Measurements from ENCODE around the gene TMEM120A. TPM values are rescaled to one million over a fixed set of nuclear protein-coding genes. Genes with fewer than 3 reads are reported as not detected.

The TMEM120A gene
- total RNA-seq, 1 donor from 2014 or later, result 33.4 TPM

- peak overlapping the region; percentile 70 for H3K4me3 Mint-ChIP-seq
- TF ChIP-seq CTCF (conservative IDR thresholded peaks at IDR 0.05), result peak; percentile 45
These were observed 22.2 kb downstream of the TMEM120A start for GRCh38 chr7:75971961-75972763.

GRCh38 chr7:75971309-75971960 is 23.0 kb downstream of the TMEM120A start:
- TF ChIP-seq CTCF (conservative IDR thresholded peaks at IDR 0.05), result no peak
- no peaks in the 10 kb centered on the region for H3K27me3 Mint-ChIP-seq (ENCODE audit: low read depth)
- H3K36me3 Mint-ChIP-seq (ENCODE audit: low read depth), result peaks cover 12% of the 10 kb centered on the region
- H3K9me3 Mint-ChIP-seq, result no peaks in the 10 kb centered on the region
- H3K4me3 Mint-ChIP-seq, result peak overlapping the region; percentile 16
- H3K27ac Mint-ChIP-seq (ENCODE audit: unreplicated experiment), result peak overlapping the region; percentile 67
- no peak for DNase-seq (ENCODE audit: low read depth, low spot score)
- H3K4me1 Mint-ChIP-seq, result peaks cover 54% of the 10 kb centered on the region

More at GRCh38 chr7:75971961-75972763, 22.2 kb downstream of the TMEM120A start:
- Mint-ChIP-seq H3K9me3 (no peaks in the 10 kb centered on the region), H3K4me1 (peaks cover 47% of the 10 kb centered on the region), H3K36me3 (ENCODE audit: low read depth) (peaks cover 12% of the 10 kb centered on the region), H3K27ac (ENCODE audit: unreplicated experiment) (peak overlapping the region; percentile 46), H3K27me3 (ENCODE audit: low read depth) (no peaks in the 10 kb centered on the region)
- DNase-seq (ENCODE audit: low read depth, low spot score), result no peak

- DNase-seq (ENCODE audit: low read depth, low spot score), result no peak
- H3K36me3 Mint-ChIP-seq (ENCODE audit: low read depth), result peaks cover 12% of the 10 kb centered on the region
- no peak overlapping the region for H3K4me3 Mint-ChIP-seq
- peak overlapping the region; percentile 28 for H3K27ac Mint-ChIP-seq (ENCODE audit: unreplicated experiment)
- H3K9me3 Mint-ChIP-seq, result no peaks in the 10 kb centered on the region
- H3K4me1 Mint-ChIP-seq, result peaks cover 70% of the 10 kb centered on the region
- no peaks in the 10 kb centered on the region for H3K27me3 Mint-ChIP-seq (ENCODE audit: low read depth)
- TF ChIP-seq CTCF (conservative IDR thresholded peaks at IDR 0.05), result no peak
These were observed 24.5 kb downstream of the TMEM120A start for GRCh38 chr7:75969704-75970498.

- Mint-ChIP-seq H3K4me3 (peak overlapping the region; percentile 41), H3K36me3 (ENCODE audit: low read depth) (peaks cover 10% of the 10 kb centered on the region), H3K4me1 (peaks cover 73% of the 10 kb centered on the region), H3K27me3 (ENCODE audit: low read depth) (no peaks in the 10 kb centered on the region), H3K27ac (ENCODE audit: unreplicated experiment) (peak overlapping the region; percentile 28), H3K9me3 (no peaks in the 10 kb centered on the region)
- DNase-seq (ENCODE audit: low read depth, low spot score), result no peak
- TF ChIP-seq CTCF (conservative IDR thresholded peaks at IDR 0.05), result no peak
These were observed 25.2 kb downstream of the TMEM120A start for GRCh38 chr7:75969182-75969581.

- H3K4me3 Mint-ChIP-seq, result no peak overlapping the region
- TF ChIP-seq CTCF (conservative IDR thresholded peaks at IDR 0.05), result no peak
- H3K27me3 Mint-ChIP-seq (ENCODE audit: low read depth), result no peaks in the 10 kb centered on the region
- peaks cover 4% of the 10 kb centered on the region for H3K36me3 Mint-ChIP-seq (ENCODE audit: low read depth)
- H3K27ac Mint-ChIP-seq (ENCODE audit: unreplicated experiment), result no peak overlapping the region
- peaks cover 71% of the 10 kb centered on the region for H3K4me1 Mint-ChIP-seq
- DNase-seq (ENCODE audit: low read depth, low spot score), result no peak
- no peaks in the 10 kb centered on the region for H3K9me3 Mint-ChIP-seq
These were observed 25.8 kb downstream of the TMEM120A start for GRCh38 chr7:75968561-75969001.
